ENCODE data around the gene PRELID1. TPM values are rescaled to one million over a fixed set of nuclear protein-coding genes. Genes with fewer than 3 reads are reported as not detected.

The PRELID1 gene
- total RNA-seq, 1 experiment from 2014 or later = 201 TPM

- H3K27me3 ChIP-seq (replicated peaks; ENCODE audit: control insufficient read depth, insufficient read depth, low read length) = no peaks in the 10 kb centered on the region
- no peak overlapping the region for H3K27ac Mint-ChIP-seq (ENCODE audit: unreplicated experiment)
- H3K4me1 Mint-ChIP-seq (ENCODE audit: low read depth, unreplicated experiment) = no peaks in the 10 kb centered on the region
- no peak for DNase-seq
- H3K9me3 ChIP-seq = no peaks in the 10 kb centered on the region
- no peaks in the 10 kb centered on the region for H3K4me1 ChIP-seq
- H3K36me3 ChIP-seq (ENCODE audit: control insufficient read depth, insufficient read depth, low read length) = no peaks in the 10 kb centered on the region; the same call in 1 of the 2 replicates
- no peak overlapping the region for H3K4me3 ChIP-seq (ENCODE audit: low read depth, low read length)
- BruUV-seq (replicated peaks) = no TSS peak
- H3K27me3 Mint-ChIP-seq (ENCODE audit: insufficient read depth, unreplicated experiment) = no peaks in the 10 kb centered on the region
- peaks cover 51% of the 10 kb centered on the region for H3K36me3 Mint-ChIP-seq (ENCODE audit: insufficient read depth, unreplicated experiment)
- intact Hi-C loops (cut with micrococcal nuclease; ENCODE audit: unreplicated experiment) = no loop called here
- POLR2A ChIA-PET = no interaction called here
- TF ChIP-seq CTCF (IDR thresholded peaks at IDR 0.05; ENCODE audit: insufficient read depth in 1 of 2, low read depth in 1 of 2, low read length in 1 of 2, severe bottlenecking in 1 of 2, unreplicated experiment in 1 of 2) = no peak
- no peaks in the 10 kb centered on the region for H3K9me3 Mint-ChIP-seq (ENCODE audit: unreplicated experiment)
- no peak overlapping the region for H3K4me3 Mint-ChIP-seq (ENCODE audit: unreplicated experiment)
- CTCF ChIA-PET = no interaction called here
Observed at GRCh38 chr5:177270653-177271052, 32.9 kb upstream of the PRELID1 start.

GRCh38 chr5:177271113-177271512 is 32.5 kb upstream of the PRELID1 start:
- H3K36me3 ChIP-seq (ENCODE audit: control insufficient read depth, insufficient read depth, low read length) = no peaks in the 10 kb centered on the region; the same call in 1 of the 2 replicates
- H3K4me3 ChIP-seq (ENCODE audit: low read depth, low read length) = no peak overlapping the region
- H3K27me3 ChIP-seq (replicated peaks; ENCODE audit: control insufficient read depth, insufficient read depth, low read length) = no peaks in the 10 kb centered on the region
- H3K4me1 ChIP-seq = no peaks in the 10 kb centered on the region
- BruUV-seq (replicated peaks) = no TSS peak
- Mint-ChIP-seq H3K27me3 (ENCODE audit: insufficient read depth, unreplicated experiment) (no peaks in the 10 kb centered on the region), H3K4me1 (ENCODE audit: low read depth, unreplicated experiment) (no peaks in the 10 kb centered on the region), H3K36me3 (ENCODE audit: insufficient read depth, unreplicated experiment) (peaks cover 51% of the 10 kb centered on the region), H3K27ac (ENCODE audit: unreplicated experiment) (no peak overlapping the region), H3K4me3 (ENCODE audit: unreplicated experiment) (no peak overlapping the region), H3K9me3 (ENCODE audit: unreplicated experiment) (no peaks in the 10 kb centered on the region)
- no peak for TF ChIP-seq CTCF (IDR thresholded peaks at IDR 0.05; ENCODE audit: insufficient read depth in 1 of 2, low read depth in 1 of 2, low read length in 1 of 2, severe bottlenecking in 1 of 2, unreplicated experiment in 1 of 2)
- intact Hi-C loops (cut with micrococcal nuclease; ENCODE audit: unreplicated experiment) = no loop called here
- DNase-seq = no peak
- ChIA-PET POLR2A (no interaction called here), CTCF (no interaction called here)
- no peaks in the 10 kb centered on the region for H3K9me3 ChIP-seq

GRCh38 chr5:177275883-177276282 is 27.7 kb upstream of the PRELID1 start:
- Mint-ChIP-seq H3K9me3 (ENCODE audit: unreplicated experiment) (no peaks in the 10 kb centered on the region), H3K4me3 (ENCODE audit: unreplicated experiment) (no peak overlapping the region), H3K4me1 (ENCODE audit: low read depth, unreplicated experiment) (no peaks in the 10 kb centered on the region), H3K27ac (ENCODE audit: unreplicated experiment) (no peak overlapping the region), H3K36me3 (ENCODE audit: insufficient read depth, unreplicated experiment) (peaks cover 62% of the 10 kb centered on the region), H3K27me3 (ENCODE audit: insufficient read depth, unreplicated experiment) (no peaks in the 10 kb centered on the region)
- intact Hi-C loops (cut with micrococcal nuclease; ENCODE audit: unreplicated experiment) = no loop called here
- POLR2A ChIA-PET = no interaction called here
- DNase-seq = no peak
- CTCF ChIA-PET = interaction anchor here (0.7 kb wide), 1 partner anchor 115 kb away, joined by 3 read pairs; no protein-coding TSS in a partner anchor
- H3K4me3 ChIP-seq (ENCODE audit: low read depth, low read length) = no peak overlapping the region
- H3K4me1 ChIP-seq = no peaks in the 10 kb centered on the region
- no peaks in the 10 kb centered on the region for H3K27me3 ChIP-seq (replicated peaks; ENCODE audit: control insufficient read depth, insufficient read depth, low read length)
- no TSS peak for BruUV-seq (replicated peaks)
- TF ChIP-seq CTCF (IDR thresholded peaks at IDR 0.05; ENCODE audit: insufficient read depth in 1 of 2, low read depth in 1 of 2, low read length in 1 of 2, severe bottlenecking in 1 of 2, unreplicated experiment in 1 of 2) = no peak
- H3K9me3 ChIP-seq = no peaks in the 10 kb centered on the region
- peaks cover 3% of the 10 kb centered on the region for H3K36me3 ChIP-seq (ENCODE audit: control insufficient read depth, insufficient read depth, low read length)

Measured in Caco-2 (cell line).